H9 (cell line): ENCODE results near the gene PPARD. TPM values are rescaled to one million over a fixed set of nuclear protein-coding genes. Genes with fewer than 3 reads are reported as not detected.
"Not testable (repeated sequence)": the region's sequence is repeated elsewhere in the genome, so short reads cannot be mapped to it uniquely, and the experiment has no call there.

Source experiments
- DNase-seq: peaks from one replicate; pipeline ENCODE4 v3.0.0-alpha.2; 2017
- H2AFZ ChIP-seq: one replicate; pipeline ENCODE4 v1.6.1; 2013; ENCODE audit warnings: mild to moderate bottlenecking, low read length, control low read depth, moderate library complexity
- H2AK5ac ChIP-seq: 2 replicates; pipeline ENCODE4 v1.6.1; 2013; ENCODE audit warnings: low read length, control low read depth, mixed read lengths; ENCODE audit not compliant: insufficient read length
- H2BK120ac ChIP-seq: one replicate; pipeline ENCODE4 v1.6.1; 2013; ENCODE audit warnings: low read depth, mild to moderate bottlenecking, low read length, control low read depth, inconsistent platforms; ENCODE audit not compliant: poor library complexity, severe bottlenecking
- H2BK12ac ChIP-seq: 2 replicates; pipeline ENCODE4 v1.6.1; 2013; ENCODE audit warnings: low read length, control low read depth, mixed read lengths, low read depth; ENCODE audit not compliant: insufficient read length
- H2BK15ac ChIP-seq: 2 replicates; pipeline ENCODE4 v1.6.1; 2013; ENCODE audit warnings: low read depth, low read length, control low read depth
- H2BK20ac ChIP-seq: one replicate; pipeline ENCODE4 v1.6.1; 2013; ENCODE audit warnings: low read depth, mild to moderate bottlenecking, low read length, control low read depth, inconsistent platforms; ENCODE audit not compliant: poor library complexity, severe bottlenecking
- H2BK5ac ChIP-seq: 2 replicates; pipeline ENCODE4 v1.6.1; 2013; ENCODE audit warnings: low read length, control low read depth, mixed read lengths; ENCODE audit not compliant: insufficient read length
- H3K14ac ChIP-seq: 2 replicates; pipeline ENCODE4 v1.6.1; 2013; ENCODE audit warnings: low read length, control low read depth; ENCODE audit not compliant: insufficient read depth
- H3K18ac ChIP-seq: 2 replicates; pipeline ENCODE4 v1.6.1; 2013; ENCODE audit warnings: low read depth, mild to moderate bottlenecking, mixed read lengths, low read length, control low read depth; ENCODE audit not compliant: insufficient read length
- H3K23ac ChIP-seq: 2 replicates; pipeline ENCODE4 v1.6.1; 2013; ENCODE audit warnings: low read length, control low read depth, mixed read lengths, low read depth; ENCODE audit not compliant: insufficient read length
- H3K23me2 ChIP-seq: 2 replicates; pipeline ENCODE4 v1.6.1; 2013; ENCODE audit warnings: low read depth, mild to moderate bottlenecking, mixed read lengths, low read length, control low read depth; ENCODE audit not compliant: insufficient read length, poor library complexity, severe bottlenecking
- H3K27ac ChIP-seq: 2 replicates; pipeline ENCODE4 v1.5.1; 2013; ENCODE audit warnings: low read length, control low read depth, mixed read lengths, low read depth; ENCODE audit not compliant: insufficient read length
- H3K27me3 ChIP-seq: 2 replicates; pipeline ENCODE4 v1.6.1; 2013; ENCODE audit warnings: low read length, control low read depth, inconsistent platforms; ENCODE audit not compliant: insufficient read depth
- H3K4ac ChIP-seq: 2 replicates; pipeline ENCODE4 v1.6.1; 2013; ENCODE audit warnings: low read depth, mild to moderate bottlenecking, control low read depth, inconsistent platforms, low read length, moderate library complexity
- H3K4me1 ChIP-seq: 2 replicates; pipeline ENCODE4 v1.6.1; 2013; ENCODE audit warnings: low read length, control low read depth, inconsistent platforms; ENCODE audit not compliant: insufficient read depth
- H3K4me2 ChIP-seq: 2 replicates; pipeline ENCODE4 v1.6.1; 2013; ENCODE audit warnings: low read length, control low read depth, mixed read lengths; ENCODE audit not compliant: insufficient read length, insufficient read depth
- H3K56ac ChIP-seq: 2 replicates; pipeline ENCODE4 v1.6.1; 2013; ENCODE audit warnings: low read depth, mild to moderate bottlenecking, mixed read lengths, low read length, control low read depth; ENCODE audit not compliant: insufficient read length
- H3K79me1 ChIP-seq: 2 replicates; pipeline ENCODE4 v1.6.1; 2013; ENCODE audit warnings: low read depth, mild to moderate bottlenecking, moderate library complexity, low read length, control low read depth, inconsistent platforms; ENCODE audit not compliant: insufficient read depth, poor library complexity, severe bottlenecking
- H3K79me2 ChIP-seq: 2 replicates; pipeline ENCODE4 v1.6.1; 2013; ENCODE audit warnings: low read length, control low read depth, inconsistent platforms; ENCODE audit not compliant: insufficient read depth
- H3K9ac ChIP-seq: 2 replicates; pipeline ENCODE4 v1.6.1; 2013; ENCODE audit warnings: low read length, control low read depth, mixed read lengths; ENCODE audit not compliant: insufficient read length; ENCODE audit errors: extremely low read depth
- H3K9me3 ChIP-seq: one replicate; pipeline ENCODE4 v1.6.1; 2013; ENCODE audit warnings: low read depth, low read length, inconsistent platforms; ENCODE audit not compliant: control insufficient read depth
- H3T11ph ChIP-seq: one replicate; pipeline ENCODE4 v1.6.1; 2013; ENCODE audit warnings: mild to moderate bottlenecking, low read length, control low read depth, inconsistent platforms
- H4K20me1 ChIP-seq: one replicate; pipeline ENCODE4 v1.6.1; 2013; ENCODE audit not compliant: control insufficient read depth, insufficient read length, insufficient read depth
- H4K5ac ChIP-seq: 2 replicates; pipeline ENCODE4 v1.6.1; 2013; ENCODE audit warnings: low read depth, mild to moderate bottlenecking, mixed read lengths, low read length, control low read depth; ENCODE audit not compliant: insufficient read length
- H4K8ac ChIP-seq: replicated peaks from 2 replicates; pipeline ENCODE4 v1.6.1; 2013; ENCODE audit warnings: low read length, control low read depth, mixed read lengths, low read depth; ENCODE audit not compliant: insufficient read length
- H4K91ac ChIP-seq: 2 replicates; pipeline ENCODE4 v1.6.1; 2013; ENCODE audit warnings: low read depth, mild to moderate bottlenecking, moderate library complexity, mixed read lengths, low read length, control low read depth; ENCODE audit not compliant: insufficient read length
- H3K27ac Mint-ChIP-seq, 3 experiments: 2 replicates in 2 of 3; 3 replicates in 1 of 3; pipeline ENCODE4 v1.8.0; 2020 to 2021; ENCODE audit warnings: mixed read lengths in 3 of 3, mild to moderate bottlenecking in 1 of 3, moderate library complexity in 1 of 3
- H3K27me3 Mint-ChIP-seq: 2 replicates; pipeline ENCODE4 v1.8.0; 2021; ENCODE audit warnings: low read depth, mild to moderate bottlenecking, moderate library complexity, mixed read lengths
- H3K36me3 Mint-ChIP-seq, 3 experiments: 2 replicates in 2 of 3; 3 replicates in 1 of 3; pipeline ENCODE4 v1.8.0; 2020 to 2021; ENCODE audit warnings: low read depth in 3 of 3, mixed read lengths in 3 of 3; ENCODE audit not compliant: insufficient read depth in 1 of 3
- H3K4me1 Mint-ChIP-seq, 2 experiments: 2 replicates each; pipeline ENCODE4 v1.8.0; 2020; ENCODE audit warnings: mixed read lengths in 2 of 2
- H3K4me3 Mint-ChIP-seq, 2 experiments: 2 replicates in 1 of 2; 3 replicates in 1 of 2; pipeline ENCODE4 v1.8.0; 2020 to 2021; ENCODE audit warnings: mild to moderate bottlenecking in 2 of 2, mixed read lengths in 2 of 2, moderate library complexity in 1 of 2
- H3K9me3 Mint-ChIP-seq, 2 experiments: 2 replicates in 1 of 2; 3 replicates in 1 of 2; pipeline ENCODE4 v1.8.0; 2020; ENCODE audit warnings: mild to moderate bottlenecking in 2 of 2, mixed read lengths in 2 of 2, moderate library complexity in 1 of 2
- WGBS: extraction: QIAGEN DNeasy Blood & Tissue Kit; methylation state at CpG from one replicate; pipeline ENCODE4 v1.1.7; 2013; ENCODE audit warnings: missing lambda C conversion rate, low lambda C conversion rate, mixed read lengths; ENCODE audit not compliant: insufficient read length; ENCODE audit errors: extremely low coverage; 5-methylcytosine and 5-hydroxymethylcytosine counted together
- total RNA-seq: library from RNA; stranded (reverse); gene quantifications from 2 replicates; pipeline ENCODE4 v1.2.1, GENCODE V29; 2021

Gene PPARD
- total RNA-seq, 1 experiment from 2014 or later, result 11.7 TPM

GRCh38 chr6:35308543-35308942, 33.8 kb upstream of the PPARD start:
- not testable (repeated sequence) for H2AFZ ChIP-seq, H3K56ac ChIP-seq, H4K91ac ChIP-seq, H3K4ac ChIP-seq, H3K79me2 ChIP-seq, H3K27me3 ChIP-seq, H2BK15ac ChIP-seq, DNase-seq, H2AK5ac ChIP-seq, H3K27ac Mint-ChIP-seq, H3K9ac ChIP-seq, H3K9me3 Mint-ChIP-seq, H3K4me2 ChIP-seq, H2BK20ac ChIP-seq, H3K36me3 Mint-ChIP-seq, H2BK120ac ChIP-seq, H3K4me1 Mint-ChIP-seq, H4K8ac ChIP-seq, H4K5ac ChIP-seq, H2BK5ac ChIP-seq, H3K4me3 Mint-ChIP-seq, H3K14ac ChIP-seq, H3K4me1 ChIP-seq, H3K23ac ChIP-seq, H3K18ac ChIP-seq, H2BK12ac ChIP-seq, H3K27me3 Mint-ChIP-seq, H3K9me3 ChIP-seq, H3K79me1 ChIP-seq, H3T11ph ChIP-seq, H4K20me1 ChIP-seq, H3K23me2 ChIP-seq, H3K27ac ChIP-seq
- WGBS, result no CpG with 5 or more reads among the region's 2 CpGs
